DMS 273 (cell line): Measurements from ENCODE around the gene CDK5R1.
"Not testable (repeated sequence)": the region's sequence is repeated elsewhere in the genome, so short reads cannot be mapped to it uniquely, and the experiment has no call there.

Experiments used
- DNase-seq: peaks from one replicate; lab custom pipeline; 2025; ENCODE audit not compliant: unreplicated experiment; lab: John Stamatoyannopoulos, UW

CDK5R1 gene

GRCh38 chr17:32486701-32487472 is at the start of gene CDK5R1:
TSS of gene CDK5R1 (plus strand) at chr17:32486993. CDS start at chr17:32487621, 628 bp downstream.
- peak; percentile 93 for DNase-seq

GRCh38 chr17:32440722-32441121 is 46.1 kb upstream of the CDK5R1 start:
- DNase-seq: no peak

DNA sequence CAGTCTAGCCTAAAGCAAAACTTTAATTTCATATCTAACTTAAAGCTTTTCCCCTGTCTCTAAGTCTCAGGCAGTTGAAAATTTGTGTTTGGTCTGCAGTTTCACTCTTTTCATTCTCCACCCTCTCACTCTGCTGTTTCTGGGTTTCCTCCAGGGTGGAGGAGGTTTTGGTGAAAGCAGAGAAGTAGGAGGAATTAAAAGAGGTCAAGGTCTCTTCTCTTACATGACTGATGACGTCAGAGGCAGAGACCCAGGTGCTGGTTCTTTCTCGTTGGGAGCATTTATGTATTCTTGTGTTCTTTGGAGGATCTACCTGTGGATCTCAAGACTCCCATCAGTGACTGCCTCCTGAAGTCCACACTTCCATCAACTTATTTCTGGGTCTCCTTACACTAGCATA is 44.9 kb upstream of the CDK5R1 start:
- no peak for DNase-seq

DNA sequence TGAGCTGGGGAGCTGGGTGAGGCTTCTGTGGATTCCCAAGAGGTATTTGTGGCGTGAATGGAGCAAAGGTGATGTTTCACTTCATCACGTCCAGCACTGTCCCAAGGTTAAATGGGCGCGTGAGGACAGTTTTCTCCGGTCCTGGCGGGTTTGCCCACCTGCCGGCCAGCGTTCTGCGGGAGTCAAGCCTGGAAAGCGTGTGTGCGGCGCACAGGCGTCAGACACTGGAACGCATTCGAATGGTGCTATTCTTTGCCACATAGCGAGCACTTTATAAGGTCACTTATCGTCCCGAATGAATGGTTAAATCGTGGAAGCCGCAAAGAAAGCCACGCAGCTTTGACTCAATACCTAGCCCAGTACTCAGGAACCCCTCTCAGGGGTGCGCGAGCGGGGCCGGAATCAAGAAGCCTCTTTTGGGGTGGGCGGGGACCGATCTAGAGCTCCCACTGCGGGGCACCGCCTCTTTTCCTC is 42.9 kb upstream of the CDK5R1 start:
- no peak for DNase-seq

- peak; percentile 99 for DNase-seq
Measured at GRCh38 chr17:32444301-32445073, 42.3 kb upstream of the CDK5R1 start, which contains the start of gene PSMD11. TSS of gene PSMD11 (plus strand) at chr17:32444510. CDS start at chr17:32444524, 14 bp downstream.

DNA sequence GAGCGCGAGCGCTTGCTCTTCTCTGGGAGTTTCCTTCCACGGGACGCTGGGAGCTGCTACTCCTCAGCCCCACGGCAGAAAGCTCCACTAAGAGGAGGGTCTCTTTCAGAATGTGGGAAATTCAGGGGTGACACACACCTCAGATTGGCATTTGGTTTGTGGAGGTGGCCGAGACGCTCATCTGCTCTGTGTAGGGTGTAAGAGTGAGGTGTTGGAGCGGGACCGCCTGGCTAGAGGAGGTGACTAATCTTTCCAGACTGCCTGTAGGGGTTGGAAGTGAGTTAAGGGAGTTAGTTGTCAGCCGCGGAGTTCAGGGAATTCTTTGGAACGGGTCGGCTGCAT is 41.7 kb upstream of the CDK5R1 start:
- DNase-seq: peak; percentile 66

- DNase-seq: no peak
Measured at GRCh38 chr17:32445497-32445896, 41.3 kb upstream of the CDK5R1 start.

- DNase-seq: no peak
Measured at GRCh38 chr17:32445971-32446370, 40.8 kb upstream of the CDK5R1 start.

DNA sequence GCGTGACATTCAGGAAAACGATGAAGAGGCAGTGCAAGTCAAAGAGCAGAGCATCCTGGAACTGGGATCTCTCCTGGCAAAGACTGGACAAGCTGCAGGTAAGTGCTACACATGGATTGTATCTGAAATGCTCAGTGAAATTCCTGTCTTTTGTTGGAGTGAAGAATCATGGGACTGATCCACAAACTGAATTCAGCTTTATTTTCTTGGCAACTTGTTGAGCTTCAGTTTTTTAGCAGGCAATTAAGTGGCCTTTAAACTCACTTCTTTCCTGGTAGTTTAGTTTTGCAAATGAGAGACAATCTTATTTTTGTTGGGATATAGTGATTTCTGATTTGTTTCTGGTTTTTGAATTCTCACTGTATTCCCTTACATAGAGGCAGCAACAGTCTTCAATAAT is 39.8 kb upstream of the CDK5R1 start:
- DNase-seq: no peak

GRCh38 chr17:32449963-32450362 is 36.8 kb upstream of the CDK5R1 start:
- DNase-seq: no peak

DNA sequence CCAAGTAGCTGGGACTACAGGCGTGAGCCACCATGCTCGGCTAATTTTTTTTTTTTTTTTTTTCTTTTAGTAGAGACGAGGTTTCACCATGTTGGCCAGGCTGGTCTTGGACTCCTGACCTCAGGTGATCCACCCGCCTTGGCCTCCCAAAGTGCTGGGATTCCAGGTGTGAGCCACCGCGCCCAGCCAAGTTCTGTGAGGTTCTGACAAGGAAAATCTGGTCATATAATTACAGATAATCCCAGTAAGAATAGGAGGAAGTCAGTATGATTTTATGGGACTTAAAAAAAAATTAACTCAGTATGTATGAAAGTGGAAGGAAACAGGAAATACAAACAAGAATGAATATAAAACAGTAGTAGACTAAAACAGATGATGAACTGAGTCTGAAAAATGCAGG is 36.4 kb upstream of the CDK5R1 start:
- not testable (repeated sequence) for DNase-seq

GRCh38 chr17:32451879-32452278 is 34.9 kb upstream of the CDK5R1 start:
- no peak for DNase-seq

DNA sequence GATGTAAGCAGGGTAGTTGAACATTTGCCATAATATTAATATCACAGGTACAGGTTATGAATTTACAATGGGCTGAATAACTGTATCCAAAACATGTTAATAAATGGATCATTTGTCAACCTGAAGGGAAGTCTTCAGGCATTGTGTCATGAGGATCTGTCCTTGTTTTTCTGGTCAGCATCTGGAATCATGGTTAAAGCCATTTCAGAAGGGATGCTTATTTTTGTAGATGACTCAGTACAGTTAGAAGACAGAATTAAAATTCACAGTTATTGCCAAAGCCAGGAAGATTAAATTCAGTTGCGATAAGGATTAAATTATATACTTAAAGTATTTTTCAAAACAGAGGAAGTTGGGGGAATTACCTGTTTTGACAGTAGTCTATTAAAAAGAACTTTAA is 34.5 kb upstream of the CDK5R1 start:
- DNase-seq: no peak

DNA sequence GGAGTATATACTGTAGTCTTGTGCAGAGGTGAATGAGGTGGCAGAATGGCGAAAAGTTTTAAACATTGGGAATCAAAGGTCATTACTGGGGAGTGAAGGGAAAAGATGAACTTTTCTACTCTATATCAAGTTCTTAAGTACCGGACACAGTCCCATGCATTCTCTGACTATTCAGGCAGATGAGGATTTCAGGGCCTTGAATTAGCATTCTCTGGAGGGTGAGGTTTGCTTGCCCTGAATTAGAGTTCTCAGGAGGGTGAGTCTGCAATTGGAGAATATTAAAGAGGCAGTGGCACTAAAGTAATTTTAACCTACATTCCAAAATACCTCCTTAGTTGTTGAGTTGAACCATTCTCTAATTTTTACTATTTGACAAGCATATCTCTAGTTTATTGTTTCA is 33.4 kb upstream of the CDK5R1 start:
- no peak for DNase-seq

- no peak for DNase-seq
Measured at GRCh38 chr17:32458371-32458770, 28.4 kb upstream of the CDK5R1 start.

DNA sequence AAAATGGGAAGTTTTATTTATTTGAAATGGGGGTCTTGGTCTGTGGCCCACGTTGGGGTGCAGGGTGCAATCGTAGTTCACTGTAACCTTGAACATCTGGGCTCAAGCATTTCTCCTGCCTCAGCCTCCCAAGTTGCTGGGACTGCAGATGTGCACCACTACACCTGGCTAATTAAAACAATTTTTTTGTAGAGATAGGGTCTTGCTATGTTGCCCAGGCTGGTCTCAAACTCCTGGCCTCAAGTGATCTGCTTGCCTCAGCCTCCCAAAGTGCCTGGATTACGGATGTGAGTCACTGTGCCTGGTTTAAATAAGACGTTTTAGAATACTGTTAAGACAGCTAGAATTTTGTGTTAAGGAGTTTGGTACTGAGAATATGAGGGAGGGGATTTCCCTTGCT is 26.7 kb upstream of the CDK5R1 start:
- DNase-seq: no peak

GRCh38 chr17:32461498-32461852 is 25.3 kb upstream of the CDK5R1 start:
- DNase-seq: no peak

DNA sequence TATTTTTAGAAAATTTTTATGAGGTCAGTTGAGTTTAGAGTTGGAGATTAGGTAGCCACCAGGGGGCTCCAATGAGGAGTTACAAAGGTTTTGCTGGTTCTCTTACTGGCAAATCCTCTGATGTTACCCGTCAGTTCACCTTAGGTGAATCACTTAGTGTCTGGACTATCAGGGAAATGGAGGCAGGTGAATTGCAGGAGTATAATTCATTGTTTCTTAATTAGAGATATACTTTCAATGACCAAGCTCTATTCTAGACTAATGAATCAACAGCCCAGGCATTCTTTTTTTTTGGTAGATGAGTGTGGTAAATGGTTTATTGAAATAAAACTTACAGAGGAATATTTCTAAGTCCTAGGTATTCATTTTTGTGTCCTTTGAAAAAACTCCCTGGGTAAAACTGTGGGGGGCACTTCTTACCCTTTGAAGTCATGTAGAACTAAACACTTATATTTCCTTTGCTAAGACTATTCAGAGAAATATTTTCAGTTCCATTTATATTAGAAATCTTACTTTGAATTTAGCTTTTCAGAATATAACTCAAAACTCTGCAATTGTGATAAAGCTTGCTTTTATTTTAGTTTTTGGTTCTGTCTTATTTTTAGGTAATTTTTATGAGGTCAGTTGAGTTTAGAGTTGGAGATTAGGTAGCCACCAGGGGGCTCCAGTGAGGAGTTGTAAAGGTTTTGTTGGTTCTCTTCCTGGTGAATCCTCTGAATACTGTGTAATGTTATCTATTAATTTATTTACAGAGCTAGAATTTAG is 24.8 kb upstream of the CDK5R1 start:
- peak; percentile 82 for DNase-seq

GRCh38 chr17:32463304-32463703 is 23.5 kb upstream of the CDK5R1 start:
- no peak for DNase-seq

- DNase-seq: no peak
Measured at GRCh38 chr17:32464374-32464773, 22.4 kb upstream of the CDK5R1 start.

DNA sequence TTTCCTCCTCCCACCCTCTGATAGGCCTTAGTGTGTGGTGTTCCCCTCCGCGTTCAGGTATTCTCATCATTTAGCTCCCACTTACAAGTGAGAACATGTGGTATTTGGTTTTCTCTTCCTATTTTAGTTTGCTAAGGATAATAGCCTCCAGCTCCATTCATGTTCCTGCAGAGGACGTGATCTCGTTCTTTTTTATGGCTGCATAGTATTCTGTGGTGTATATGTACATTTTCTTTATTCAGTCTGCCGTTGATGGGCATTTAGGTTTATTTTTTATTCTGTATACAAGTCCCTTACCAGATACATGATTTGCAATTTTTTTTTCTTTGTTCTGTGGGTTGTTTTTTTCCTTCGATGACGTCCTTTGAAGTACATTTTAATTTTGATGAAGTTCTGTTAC is 18.8 kb upstream of the CDK5R1 start:
- DNase-seq: no peak
